T-helper 2 cell treated with Interferon-gamma antibody and Interleukin-4, amounts not matched to agents 100 ng/mL and 5 ng/mL, for 36 hours (primary cell): ENCODE measurements around the gene SMIM45.

Experiments
- intact Hi-C: fragments of 100-400 bp; cut with micrococcal nuclease; formaldehyde crosslinking; loops from one replicate; pipeline ENCODE4 v1.15.1; 2023

Gene SMIM45

DNA sequence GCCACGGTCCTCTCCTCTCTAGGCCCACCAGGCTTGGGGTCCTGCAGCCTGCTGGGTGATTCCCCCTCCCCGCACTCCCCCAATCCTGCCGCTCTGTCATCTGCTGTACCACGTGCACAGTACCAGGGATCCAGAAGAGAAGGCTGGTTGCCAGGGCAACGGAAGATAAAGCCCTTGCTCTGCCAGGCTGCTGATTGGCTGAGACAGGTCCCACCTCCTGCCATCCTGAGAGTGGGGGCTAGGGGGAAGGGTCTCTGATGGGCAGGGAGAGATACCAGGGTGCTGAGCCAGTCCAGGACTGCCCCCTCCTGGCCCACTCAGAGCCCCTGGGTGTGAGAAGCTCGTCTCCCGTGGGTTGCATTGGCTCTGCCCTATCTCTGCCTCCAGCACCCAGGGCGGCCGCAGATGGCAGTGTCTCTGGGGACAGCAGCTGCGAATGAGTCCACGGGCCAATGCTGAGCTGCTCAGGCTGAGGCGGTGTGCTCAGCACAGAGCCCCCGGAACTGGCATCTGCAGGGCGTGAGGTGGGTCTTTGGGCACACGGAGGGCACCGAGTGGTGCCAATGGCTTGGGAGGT is at the start of gene SMIM45:
Gene SMIM45 (plus strand): TSS at position 253 of the 577 bp plus-strand sequence.
- intact Hi-C loops = no loop called here

DNA sequence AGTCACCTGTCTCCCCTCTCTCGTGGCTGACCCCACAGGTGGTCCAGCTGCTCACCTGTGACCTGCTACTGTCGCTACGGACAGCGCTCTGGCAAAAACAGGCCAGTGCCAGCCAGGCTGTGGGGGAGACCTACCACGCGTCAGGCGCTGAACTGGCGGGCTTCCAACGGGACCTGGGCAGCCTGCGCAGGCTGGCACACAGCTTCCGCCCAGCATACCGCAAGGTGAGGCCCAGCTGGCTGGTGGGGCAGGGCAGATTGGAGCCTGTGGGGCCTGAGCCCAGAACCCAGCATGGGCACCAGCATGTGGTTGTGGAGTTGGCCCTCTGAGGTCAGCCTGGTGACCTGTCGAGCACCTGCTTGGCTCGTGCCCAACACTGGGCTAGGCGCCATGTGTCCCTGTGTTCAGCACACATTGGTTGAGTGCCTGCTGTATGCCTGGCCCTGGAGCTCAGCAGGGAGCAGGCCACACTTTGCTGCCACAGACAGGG is 49.0 kb upstream of the SMIM45 start:
- intact Hi-C loops = no loop called here

DNA sequence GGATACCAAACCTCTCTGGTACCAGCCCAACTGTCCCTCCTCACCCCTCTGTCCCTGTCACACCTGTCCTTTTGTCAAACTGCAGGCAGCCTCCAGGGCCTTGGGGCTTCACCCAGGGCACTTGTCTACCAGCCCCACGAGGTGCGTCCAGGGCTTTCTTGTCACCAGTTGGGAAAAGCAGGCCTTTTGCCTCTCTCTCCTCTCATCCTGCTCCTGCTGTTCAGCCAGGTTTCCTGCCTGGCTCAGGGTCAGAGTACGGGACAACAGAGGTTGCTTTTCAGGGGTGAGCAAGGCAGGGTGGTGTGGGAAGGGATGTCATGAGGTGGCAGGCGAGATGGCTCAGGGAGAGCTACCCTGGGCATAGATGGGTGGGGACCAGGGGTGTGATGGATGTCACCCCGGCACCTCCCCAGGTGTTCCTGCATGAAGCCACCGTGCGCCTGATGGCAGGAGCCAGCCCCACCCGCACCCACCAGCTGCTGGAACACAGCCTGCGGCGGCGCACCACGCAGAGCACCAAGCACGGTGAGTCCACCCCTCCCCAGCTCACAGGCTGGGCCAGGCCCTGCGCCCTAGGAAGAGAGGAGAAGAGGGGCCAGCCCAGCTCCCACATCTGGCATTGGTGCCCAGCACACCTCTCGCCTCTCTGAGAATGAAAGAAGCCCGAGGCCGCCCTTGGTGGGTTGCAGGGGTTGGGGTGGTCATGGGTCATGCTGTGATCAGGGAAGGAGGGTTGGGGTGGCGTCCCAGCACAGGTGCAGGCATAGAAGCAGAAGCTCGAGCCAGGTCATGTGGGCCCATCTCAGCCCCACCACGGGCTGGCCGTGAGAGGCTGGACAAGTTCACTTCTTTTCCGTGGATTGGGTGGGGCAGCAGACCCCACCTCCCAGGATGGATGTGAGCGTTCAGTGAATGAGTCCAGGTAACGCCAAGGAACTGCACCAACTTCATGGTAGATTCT is 47.2 kb upstream of the SMIM45 start:
- intact Hi-C loops = no loop called here

DNA sequence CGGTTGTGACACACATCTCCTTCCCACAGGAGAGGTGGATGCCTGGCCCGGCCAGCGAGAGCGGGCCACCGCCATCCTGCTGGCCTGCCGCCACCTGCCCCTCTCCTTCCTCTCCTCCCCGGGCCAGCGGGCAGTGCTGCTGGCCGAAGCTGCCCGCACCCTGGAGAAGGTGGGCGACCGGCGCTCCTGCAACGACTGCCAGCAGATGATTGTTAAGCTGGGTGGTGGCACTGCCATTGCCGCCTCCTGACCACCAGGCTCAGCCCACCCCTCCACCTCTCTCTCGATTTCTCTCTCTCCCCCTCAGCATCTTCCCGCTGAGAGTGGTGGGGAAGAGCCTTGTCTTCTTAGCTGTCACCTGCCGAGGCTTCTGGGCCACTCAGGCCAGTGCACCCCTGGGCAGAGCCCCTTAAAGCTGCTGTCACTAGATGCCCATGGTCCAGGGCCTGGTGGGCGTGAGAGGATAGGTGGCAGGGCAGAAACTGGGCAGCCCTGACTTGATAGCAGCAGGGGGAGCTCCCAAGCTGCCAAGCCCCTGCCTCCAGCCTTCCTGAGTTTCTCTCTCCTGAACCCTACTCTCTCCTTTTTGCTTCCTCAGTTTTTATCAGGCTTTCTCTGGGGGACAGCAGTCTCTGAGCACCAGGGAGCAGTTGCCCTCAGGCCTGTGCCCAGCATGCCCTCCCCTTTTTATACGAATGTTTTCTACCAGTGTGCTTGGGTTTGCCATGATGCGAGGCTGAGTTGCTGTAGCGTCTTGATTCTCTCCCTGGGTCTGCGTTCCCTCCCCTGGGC is 46.3 kb upstream of the SMIM45 start:
- intact Hi-C loops = no loop called here

DNA sequence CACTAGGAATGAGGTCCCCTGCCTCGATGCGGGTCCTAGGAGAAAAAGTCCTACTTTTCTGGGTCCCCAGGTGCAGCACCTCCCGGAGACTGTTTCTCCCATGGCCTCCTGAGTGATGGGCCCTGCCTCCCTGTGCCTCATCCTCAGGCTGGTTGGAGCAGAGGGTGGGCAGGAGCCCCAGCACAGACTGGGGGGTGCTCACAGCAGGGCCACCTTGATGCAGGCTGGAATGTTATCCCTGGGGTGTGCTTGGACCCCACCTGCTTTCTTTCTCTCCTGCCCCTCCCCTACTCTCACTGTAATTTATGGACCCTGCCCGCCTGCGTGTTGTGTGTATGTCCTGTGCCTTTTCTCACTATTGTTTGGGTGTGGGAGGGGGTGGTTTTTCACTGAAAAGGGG is 45.1 kb upstream of the SMIM45 start:
- intact Hi-C loops = no loop called here

DNA sequence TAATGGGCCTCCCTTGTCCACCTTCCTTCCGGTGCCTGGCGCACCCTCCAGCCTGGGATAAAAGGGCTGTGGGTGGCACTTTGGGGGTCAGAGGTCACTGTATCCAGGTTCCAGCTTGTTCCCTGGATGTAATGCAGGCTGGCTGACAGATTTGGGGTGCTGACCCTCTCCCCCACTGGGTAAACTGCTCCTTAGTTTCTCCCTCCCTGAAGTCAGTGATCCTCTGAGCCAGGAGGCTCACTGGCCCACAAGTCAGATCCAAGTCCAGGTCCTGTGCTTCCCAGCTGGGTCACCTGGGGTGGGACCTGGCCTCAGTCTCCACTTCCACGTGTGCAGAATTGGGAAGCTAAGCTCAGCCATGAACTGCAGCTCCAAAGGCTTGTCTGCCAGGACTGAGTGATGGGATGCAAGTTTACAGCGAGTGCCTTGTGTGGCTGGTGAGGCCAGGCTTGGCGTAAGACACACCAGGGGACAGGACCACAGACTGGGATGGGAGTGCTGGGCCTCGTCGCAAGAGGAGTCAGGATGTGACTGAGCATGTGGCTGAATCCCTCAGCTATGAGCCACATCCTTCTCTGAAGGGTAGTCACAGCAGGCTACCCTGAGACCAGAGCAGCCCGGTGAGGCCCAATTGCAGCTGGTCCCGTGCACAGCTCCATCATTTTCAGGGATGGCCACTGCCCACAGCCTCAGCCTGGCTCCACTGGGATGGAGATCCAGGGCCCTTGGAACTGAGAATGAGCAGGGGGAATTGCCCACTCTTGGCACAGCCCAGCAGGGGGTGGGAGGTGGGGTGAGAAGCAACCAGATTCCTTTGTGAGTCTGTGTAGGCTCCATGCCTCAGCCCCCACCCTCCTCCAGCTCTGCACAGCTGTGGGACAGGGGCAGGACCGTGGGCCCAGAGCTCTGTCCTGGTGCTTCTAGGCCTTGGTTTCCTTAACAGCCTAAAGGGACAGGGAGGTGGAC is 44.2 kb upstream of the SMIM45 start:
- intact Hi-C loops = no loop called here

DNA sequence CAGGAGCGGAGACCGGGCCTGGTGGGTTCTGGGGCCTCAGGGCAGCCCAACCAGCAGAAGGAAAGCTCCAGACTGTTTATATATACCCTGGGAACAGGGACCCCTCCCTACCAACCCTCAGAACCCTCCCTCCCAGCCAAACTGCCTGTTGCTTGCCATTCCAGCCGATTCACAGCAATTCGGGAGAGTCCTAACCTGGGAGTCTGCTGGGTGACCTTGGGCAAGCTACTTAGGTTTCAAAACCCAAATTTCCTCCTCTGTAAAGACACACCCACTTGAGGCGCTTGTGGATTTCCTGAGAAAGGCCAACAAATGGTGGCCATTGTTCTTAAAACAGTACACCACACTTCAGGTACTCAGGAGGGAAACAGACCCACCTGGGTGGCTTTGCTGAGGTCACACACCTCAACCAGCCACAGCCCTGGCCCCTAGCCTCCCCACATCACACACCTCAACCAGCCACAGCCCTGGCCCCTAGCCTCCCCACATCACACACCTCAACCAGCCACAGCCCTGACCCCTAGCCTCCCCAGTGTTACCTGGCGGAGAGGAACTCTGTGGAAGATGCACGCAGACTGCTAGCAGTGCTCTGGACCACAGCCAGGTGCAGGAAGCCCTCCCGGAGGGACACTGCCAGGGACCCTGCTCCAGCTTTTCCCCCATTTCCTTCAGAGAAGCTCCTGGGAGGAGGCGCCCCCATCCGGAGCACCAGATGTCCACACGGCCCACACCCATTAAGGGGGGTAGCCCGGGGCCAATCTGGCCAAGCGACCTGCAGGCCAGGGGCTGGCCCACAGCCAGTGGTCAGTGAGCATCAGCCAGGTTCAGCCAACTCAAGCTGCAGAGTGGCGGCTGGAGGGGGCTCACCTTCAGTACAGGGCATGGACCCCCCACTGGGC is 43.3 kb upstream of the SMIM45 start:
- intact Hi-C loops = no loop called here

DNA sequence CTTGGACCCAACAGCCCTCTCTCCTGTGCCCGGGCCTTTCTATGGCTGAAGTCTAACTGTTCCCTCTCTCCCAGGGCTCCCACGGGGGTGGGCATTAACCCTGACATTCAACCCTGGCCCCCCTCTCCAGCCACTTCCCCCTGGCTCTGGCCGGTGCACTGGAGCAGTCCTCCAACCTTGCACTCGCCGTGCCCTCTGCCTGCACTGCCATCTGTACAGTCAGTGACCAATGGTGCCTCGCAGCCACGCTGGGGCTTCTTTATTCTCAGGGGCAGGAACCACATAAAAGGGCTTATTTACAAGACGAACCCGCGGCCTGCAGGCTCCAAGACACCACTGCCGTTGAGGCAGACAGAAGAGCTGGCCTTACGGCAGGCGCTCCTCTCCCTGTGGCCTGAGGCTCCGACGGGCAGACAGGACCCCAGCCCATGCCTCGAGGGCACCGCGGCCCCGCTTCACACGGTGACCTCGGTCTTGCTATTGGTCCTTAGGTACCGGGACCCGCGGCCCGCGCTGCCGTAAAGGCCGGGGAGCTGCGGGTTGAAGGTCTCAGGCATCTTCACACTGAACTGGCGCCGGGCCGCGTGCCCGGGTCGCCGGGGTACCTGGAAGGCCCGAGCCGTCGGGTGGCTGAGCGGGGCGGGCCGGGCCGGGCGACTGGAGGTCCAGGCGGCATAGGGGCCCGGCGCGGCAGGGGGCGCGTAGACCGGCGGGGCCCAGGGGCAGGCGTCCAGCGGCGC is 42.5 kb upstream of the SMIM45 start:
- intact Hi-C loops = no loop called here

DNA sequence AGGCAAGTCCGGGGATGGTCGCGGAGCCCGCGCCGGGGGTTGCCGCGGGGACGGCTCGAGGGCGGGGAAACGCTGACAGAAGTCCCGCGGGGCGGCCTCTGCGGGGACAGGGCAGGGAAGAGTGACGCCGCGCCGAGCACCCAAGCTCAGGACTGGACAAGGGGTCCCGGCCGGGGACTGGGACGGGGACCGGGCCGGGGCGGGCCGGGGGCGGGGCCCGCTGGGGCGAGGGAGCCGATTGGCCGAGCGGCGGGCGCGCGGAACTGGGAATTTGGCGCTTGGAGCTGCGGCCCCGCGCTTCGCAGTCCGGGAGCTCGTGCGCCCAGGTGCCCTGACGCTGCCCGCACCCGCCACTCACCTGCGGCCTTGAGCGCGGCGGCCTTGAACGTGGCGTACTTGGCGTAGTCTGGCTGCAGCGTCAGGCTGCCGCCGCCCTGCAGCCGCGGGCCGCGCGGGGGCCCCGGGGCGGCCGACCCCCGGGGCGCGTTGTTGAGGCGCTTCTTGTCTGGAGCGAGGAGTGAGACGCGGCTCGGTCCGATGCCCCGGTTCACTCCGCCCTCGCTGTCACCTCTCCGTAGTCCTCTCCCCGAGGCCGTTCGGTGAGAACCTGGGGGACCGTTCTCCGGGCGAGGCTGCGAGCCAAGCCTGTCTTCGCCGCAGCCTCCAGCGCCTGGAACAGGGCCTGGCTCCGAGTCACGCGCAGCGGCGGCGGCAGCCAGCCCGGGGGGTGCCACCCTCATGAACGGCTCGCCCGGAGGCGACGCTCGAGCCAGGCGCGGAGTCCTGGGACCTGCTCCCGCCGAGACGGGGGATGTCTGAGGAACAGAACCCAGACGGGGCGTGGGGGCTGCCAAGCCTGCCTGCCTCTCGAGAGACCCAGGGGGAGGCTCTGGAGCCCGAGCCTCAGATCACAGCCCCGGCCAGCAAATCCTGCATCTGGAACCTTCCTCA is 41.6 kb upstream of the SMIM45 start:
- intact Hi-C loops = no loop called here

DNA sequence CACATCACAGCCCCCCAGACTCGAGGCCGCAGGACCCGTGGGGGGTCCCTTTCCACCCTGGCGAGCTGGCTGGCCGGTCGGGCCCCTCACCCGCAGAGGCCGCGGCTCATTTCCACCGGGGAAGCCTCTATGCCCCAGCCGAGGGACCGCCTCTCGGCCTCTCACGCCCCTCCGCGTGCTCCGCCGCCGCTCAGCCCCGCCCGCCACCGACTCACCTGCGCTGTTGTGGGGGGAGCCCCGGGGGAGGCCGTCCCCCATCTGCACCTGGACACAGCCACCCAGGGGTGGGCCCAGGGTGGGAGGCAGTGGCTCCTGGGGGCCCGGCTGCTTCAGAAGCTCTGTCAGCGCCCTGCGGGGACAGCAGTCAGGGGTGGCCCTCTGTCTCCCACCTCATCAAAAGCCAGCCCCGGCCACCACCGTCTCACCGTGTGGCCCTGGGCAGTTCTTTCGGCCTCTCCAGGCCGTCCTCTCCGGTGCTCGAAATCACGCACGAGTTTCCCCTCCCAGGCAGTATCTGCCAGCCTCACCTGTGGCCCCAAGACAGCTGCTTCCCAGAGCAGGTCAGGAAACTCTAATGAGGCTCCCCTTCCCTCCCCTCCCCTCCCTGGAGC is 40.8 kb upstream of the SMIM45 start:
- intact Hi-C loops = no loop called here

DNA sequence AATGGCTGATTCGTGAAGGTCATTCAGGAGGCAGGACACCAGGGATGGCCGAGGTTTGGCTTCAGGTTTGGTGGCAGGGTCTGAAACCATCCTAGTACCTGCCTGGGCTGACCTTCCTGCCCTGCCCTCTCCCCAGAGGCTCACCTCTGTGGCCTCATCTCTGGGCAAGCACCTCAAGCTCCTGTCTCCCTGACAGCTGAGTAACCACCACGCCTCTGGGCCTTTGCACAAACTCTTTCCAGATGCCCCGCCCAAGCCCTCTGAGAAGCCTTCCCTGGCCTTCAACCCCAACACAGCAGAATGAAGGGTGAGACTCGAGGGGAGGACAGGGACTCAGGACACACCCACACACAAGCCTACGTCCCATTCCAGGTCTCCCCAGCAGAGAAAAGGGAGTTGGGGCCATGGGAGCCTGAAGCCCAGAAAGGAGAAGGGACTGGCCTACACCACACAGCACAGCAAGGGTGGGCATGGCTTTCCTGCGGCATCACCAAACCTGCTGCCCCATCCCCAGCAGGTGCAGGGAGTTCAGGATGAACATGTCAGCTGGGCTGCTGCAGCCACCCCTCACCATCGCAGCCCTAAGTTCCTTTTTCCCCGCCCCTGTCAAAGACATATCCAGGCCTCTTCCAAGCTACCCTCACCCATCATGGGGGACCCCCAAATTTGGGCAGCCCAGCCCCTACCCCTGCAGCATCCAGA is 39.5 kb upstream of the SMIM45 start:
- intact Hi-C loops = no loop called here

DNA sequence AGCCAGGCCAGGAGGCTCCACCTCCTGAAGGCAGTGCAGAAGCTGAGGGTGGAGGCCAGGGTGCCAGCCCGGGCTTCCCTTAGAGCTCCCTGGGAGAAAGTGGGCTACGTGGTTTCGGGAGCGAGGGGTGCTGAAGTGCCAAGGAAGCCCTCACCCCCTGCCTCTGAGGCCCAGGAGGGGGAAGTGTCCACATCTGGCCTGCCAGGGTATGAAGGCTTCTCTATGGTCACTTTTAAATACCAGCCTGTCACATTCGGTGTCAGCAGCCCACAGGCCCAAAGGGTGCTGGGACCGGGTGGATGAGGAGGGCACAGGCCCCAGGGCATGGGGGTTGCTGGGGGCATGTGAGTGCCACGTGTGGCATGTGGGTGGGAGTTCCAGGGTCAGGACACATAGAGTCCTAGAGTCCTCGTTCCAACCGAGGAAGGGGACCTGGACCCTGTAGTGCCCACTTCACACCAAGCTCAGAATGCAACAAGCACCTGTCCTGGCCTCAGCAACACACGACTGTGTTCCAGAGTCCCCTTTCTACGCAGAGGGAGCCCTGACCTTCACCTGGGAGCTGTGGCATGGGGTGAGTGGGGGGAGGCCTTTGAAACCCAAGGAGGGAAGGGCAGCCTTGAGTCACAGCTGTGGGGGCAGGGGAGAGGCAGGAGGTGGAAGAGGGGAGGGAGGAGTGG is 38.8 kb upstream of the SMIM45 start:
- intact Hi-C loops = no loop called here

DNA sequence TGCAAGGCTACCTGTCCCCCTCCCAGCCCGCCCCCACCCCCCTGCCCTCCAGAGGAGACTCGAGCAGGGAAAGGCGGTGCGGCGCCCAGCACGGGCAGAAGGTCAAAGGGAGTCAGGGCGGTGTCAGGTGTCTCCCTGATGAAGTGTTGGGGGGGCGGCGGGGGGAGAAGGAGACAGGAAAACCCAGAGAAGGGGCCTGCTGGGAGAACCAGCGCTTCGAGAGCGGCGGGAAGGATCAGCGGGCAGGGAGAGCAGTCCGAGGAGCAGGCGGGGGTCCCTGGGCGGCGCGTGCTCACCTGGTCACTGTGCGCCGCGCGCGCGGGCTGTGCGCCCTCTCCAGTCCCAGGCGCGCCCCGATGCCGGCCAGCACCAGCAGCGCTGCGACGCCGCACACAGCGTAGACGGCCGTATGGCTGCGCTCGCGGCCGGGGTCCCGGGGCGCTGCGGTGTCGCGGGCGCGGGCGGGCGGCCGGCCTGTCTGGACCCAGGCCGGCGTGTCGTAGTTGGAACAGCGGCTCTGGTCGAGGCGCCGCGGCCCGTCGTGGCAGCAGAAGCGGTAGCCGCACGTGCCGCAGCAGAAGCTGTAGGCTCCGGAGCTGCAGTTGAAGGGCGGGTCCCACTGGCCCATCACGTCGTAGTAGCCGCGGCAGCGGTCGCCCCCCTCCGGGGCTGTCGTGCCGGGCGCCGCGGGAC is 38.0 kb upstream of the SMIM45 start:
- intact Hi-C loops = no loop called here

DNA sequence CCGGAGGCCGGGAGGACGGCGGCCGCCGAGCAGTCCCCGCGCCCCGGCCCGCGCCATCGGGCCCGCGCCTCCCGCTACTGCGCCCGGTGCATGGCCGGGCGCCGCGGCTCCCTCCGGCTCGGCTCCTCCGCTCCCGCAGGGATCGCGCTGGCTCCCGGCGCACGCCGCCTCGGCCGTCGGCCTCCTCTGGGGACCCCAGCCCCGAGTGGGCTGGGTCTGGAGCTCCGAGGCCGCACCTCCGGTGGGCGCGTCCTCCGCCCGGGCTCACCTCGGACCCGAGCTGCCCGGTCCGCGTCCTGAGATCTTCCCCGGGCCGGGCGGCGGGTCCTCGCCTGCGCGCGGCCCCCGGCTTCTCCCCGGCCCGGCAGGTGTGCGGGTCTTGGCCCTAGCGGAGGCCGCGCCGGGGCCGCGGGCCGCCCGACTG is 37.3 kb upstream of the SMIM45 start:
- intact Hi-C loops = no loop called here

DNA sequence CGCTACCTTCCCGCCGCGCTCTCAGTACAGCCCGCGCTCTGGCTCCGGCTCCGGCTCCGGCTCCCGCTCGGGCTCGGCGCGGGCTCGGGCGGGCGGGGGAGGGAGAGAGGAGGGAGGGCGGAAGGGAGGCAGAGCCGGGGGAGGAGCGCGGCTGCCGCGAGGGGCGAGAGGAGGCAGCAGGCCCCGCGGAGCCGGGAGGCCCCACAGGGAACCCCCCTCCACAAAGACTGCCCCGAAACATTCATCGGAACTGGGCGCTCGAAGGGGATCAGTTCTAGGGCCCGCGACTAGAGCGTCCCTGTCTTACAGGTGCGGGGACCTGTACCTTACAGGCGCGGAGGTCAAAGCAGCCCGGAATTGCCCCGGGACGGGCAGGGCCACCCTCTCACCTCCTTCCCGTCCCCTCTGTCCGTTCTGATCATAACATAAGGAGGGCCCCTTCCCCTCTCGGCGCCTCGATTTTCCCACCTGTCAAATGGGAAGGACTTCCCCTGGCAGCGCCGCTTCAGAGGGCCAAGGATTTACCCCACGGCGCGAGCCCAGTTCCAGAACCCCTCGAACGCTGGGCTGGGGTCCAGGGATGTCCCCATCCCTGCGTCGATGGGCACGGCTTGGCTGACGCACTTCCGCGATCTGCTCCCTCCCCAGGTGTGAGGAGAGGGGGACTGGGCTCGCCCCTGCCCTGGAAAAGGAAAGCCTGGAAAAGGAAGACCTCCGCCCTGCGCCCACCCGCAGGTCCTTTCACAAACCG is 36.7 kb upstream of the SMIM45 start, which contains the start of gene SHISA8:
Gene SHISA8 (minus strand): TSS at position 40 of the 751 bp plus-strand sequence. CDS start 407 bp downstream, outside the sequence.
- intact Hi-C loops = no loop called here
